ENCODE measurements around the gene SETX.
"Not testable (repeated sequence)": the region's sequence is repeated elsewhere in the genome, so short reads cannot be mapped to it uniquely, and the experiment has no call there.

SETX gene, protein sequence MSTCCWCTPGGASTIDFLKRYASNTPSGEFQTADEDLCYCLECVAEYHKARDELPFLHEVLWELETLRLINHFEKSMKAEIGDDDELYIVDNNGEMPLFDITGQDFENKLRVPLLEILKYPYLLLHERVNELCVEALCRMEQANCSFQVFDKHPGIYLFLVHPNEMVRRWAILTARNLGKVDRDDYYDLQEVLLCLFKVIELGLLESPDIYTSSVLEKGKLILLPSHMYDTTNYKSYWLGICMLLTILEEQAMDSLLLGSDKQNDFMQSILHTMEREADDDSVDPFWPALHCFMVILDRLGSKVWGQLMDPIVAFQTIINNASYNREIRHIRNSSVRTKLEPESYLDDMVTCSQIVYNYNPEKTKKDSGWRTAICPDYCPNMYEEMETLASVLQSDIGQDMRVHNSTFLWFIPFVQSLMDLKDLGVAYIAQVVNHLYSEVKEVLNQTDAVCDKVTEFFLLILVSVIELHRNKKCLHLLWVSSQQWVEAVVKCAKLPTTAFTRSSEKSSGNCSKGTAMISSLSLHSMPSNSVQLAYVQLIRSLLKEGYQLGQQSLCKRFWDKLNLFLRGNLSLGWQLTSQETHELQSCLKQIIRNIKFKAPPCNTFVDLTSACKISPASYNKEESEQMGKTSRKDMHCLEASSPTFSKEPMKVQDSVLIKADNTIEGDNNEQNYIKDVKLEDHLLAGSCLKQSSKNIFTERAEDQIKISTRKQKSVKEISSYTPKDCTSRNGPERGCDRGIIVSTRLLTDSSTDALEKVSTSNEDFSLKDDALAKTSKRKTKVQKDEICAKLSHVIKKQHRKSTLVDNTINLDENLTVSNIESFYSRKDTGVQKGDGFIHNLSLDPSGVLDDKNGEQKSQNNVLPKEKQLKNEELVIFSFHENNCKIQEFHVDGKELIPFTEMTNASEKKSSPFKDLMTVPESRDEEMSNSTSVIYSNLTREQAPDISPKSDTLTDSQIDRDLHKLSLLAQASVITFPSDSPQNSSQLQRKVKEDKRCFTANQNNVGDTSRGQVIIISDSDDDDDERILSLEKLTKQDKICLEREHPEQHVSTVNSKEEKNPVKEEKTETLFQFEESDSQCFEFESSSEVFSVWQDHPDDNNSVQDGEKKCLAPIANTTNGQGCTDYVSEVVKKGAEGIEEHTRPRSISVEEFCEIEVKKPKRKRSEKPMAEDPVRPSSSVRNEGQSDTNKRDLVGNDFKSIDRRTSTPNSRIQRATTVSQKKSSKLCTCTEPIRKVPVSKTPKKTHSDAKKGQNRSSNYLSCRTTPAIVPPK (N-terminal part only)

GRCh38 chr9:132354637-132355355 lies at the start of gene SETX:
Gene SETX (minus strand): TSS chr9:132354986. CDS start chr9:132349428, 5,558 bp downstream.
- DNase-seq, result peak; percentile 93

- no peak for DNase-seq
These were observed 49.6 kb upstream of the SETX start for GRCh38 chr9:132404228-132404881.

DNA sequence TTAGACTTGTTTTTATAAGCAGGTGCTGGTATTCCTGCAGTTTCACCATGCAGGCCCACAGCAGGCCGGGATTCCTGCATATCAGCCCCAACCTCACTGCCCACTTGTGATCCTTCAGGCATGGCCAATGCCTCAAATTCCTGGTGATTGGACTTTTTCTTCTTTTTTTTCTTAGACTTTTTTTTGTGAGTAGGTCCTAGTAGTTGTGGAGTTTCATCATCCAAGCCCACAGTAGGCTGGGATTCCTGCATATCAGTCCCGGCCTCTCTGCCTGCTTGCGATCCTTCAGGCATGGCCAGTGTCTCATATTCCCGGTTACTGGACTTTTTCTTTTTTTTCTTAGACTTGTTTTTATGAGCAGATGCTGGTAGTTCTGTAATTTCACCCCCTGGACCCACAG lies 47.0 kb upstream of the SETX start:
- no peak for DNase-seq

DNA sequence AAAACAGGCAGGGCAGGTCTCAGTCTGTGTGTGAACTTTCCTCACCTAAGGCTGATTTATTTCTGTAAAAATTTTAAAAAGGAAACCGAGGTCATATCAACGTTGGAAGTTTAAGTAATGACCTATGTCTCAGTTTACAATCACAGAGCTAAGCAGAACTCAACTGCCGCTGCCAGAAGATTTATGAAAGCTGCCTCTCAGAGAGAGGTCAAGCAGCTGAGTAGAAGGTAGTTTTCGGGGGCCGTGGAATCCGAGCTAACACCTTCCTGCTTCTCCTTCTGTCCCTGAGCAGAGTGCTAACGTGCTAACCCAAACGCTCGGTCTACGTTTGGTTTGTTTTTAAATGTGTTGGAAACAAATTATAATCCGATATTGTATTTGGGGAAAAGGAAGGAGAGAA lies 40.8 kb upstream of the SETX start:
- no peak for DNase-seq

GRCh38 chr9:132391449-132391848 lies 36.7 kb upstream of the SETX start:
- DNase-seq, result no peak

- no peak for DNase-seq
These were observed 36.2 kb upstream of the SETX start for GRCh38 chr9:132390966-132391365.

- DNase-seq, result no peak
These were observed 32.3 kb upstream of the SETX start for GRCh38 chr9:132387133-132387532.

DNA sequence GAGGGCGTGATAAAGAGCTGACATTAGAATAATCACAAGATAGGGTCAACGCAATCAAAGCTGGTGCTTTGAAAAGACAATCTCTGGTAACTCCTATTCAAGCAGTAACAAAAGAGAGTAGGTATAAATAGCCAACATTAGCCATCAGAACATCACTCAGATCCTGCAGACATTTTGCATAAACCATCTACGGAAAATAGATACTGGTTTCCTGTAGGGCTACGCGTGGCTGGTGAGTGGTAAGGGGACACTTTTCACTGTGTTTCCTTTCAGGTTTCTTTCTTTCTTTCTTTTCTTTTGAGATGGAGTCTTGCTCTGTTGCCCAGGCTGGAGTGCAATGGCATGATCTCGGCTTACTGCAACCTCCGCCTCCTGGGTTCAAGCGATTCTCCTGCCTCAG lies 29.6 kb upstream of the SETX start:
- no peak for DNase-seq

GRCh38 chr9:132383462-132383883 lies 28.7 kb upstream of the SETX start:
- DNase-seq, result no peak

DNA sequence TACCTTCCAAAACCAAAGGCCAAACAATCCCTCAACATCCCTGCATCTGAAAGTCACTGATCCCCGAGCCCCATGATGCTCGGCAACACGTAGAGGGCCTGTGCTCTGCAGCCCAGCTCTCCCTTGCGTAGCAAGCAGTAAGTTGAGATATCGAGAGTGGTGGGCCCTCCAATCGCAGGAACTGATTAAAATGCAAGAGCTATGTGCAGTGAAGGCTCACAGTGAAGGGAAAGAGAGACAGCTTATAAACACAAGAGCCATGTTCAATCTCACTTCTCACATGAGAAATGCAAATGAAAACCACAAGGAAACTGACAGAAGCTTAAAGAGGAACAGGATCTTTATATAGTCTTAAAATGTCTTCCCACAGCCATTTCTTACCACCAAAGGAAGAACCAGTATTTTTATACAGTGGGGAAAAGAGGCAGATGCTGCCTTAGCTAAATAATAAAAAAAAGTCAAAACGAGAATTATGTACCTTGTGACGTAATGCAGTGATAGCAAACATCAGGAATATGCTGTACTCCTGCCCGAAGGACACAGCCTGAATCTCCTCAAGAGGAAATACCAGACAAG lies 27.3 kb upstream of the SETX start:
- DNase-seq, result no peak

GRCh38 chr9:132378416-132378815 lies 23.6 kb upstream of the SETX start:
- DNase-seq, result not testable (repeated sequence)

GRCh38 chr9:132377769-132378168 lies 23.0 kb upstream of the SETX start:
- not testable (repeated sequence) for DNase-seq

DNA sequence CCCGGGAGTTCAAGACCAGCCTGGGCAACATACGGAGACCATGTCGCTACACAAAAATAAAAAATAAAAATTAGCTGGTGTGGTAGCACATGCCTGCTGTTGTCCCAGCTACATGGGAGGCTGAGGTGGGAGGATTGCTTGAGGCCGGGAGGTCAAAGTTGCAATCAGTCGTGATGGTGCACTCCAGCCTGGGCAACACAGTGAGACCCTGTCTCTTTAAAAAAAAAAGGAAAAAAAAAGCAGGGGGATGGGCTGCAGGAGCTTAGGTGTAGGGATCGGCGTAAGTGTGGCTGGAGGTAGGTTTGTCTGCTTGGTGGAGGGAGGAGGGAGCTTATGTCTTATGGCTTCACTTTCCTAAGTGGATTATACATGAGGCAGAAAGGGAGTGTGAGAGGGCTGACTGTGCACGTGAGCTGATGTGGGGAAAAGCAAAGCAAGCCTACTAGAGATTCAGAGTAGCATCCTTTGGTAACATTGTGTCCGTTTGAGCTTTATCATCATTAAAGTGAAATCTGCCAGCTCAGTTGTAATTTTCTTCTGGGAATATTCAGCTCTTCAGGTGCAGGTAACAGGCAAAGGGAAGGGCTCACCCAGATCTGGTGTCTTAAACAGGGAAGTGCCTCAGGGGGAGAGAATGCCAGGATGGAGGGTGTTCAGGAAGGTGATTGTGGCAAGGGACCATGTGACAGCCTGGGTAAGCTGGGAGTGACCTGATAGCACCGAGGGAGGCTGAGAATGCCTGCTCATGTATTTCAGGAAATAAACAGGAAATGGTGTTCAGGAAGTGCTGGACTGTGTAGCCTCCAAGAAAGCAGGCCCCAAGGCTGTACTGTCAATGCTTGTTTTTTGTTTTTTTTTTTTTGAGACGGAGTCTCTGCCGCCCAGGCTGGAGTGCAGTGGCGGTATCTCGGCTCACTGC lies 17.6 kb upstream of the SETX start:
- DNase-seq, result no peak

- DNase-seq, result no peak
These were observed 15.8 kb upstream of the SETX start for GRCh38 chr9:132370592-132370991.

DNA sequence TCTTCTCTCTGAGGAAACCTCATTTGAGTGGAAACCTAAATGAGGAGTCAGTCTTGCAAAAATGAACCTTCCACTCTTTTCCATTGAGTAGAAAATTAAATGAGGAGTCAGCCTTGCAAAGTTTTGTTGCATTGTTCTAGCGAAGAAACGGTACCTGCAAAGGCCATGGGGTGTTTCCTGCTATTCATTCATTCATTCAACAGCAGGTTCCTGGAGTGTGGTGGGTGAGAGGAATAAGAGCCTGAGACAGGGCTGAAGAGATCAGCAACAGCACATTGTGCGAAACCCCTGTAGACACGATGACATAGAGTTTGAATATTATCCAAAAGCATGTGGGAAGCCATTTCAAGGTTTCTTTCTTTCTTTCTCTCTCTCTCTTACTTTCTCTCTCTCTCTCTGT lies 14.6 kb upstream of the SETX start:
- DNase-seq, result no peak

GRCh38 chr9:132367613-132368313 lies 13.0 kb upstream of the SETX start:
- no peak for DNase-seq

DNA sequence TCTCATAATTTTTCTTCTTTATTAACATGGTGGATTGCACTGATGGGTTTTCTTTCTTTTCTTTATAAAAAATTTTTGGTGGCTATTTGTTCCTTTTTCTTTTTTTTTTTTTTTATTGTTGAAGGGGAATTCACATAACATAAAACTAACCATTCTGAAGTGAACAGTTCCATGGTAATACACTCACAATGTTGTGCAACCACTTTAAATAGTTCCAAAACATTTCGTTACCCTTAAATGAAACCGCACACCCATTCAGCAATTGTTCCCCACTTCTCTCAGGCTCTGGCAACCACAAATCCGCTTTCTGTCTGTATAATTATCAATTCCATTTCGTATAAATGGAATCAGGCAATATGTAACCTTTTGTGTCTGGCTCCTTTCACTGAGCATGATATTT lies 11.7 kb upstream of the SETX start:
- no peak for DNase-seq

DNA sequence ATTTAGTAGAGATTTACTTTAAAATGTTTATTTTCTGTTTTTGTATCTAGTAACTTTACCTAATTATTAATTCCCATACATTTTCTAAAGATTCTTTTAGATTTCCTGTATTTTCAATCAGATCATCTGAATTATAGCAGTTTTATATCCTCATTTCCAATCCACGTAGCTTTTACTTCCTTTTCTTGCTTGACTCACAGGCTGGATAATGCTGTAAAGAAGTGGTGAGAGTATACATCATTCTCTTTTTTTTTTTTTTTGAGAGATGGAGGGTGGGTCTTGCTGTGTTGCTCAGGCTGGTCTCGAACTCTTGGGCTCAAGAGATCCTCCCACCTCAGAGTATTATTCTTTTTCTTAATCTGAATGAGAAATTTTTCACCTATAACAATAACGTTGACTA lies 11.2 kb upstream of the SETX start:
- no peak for DNase-seq

DNA sequence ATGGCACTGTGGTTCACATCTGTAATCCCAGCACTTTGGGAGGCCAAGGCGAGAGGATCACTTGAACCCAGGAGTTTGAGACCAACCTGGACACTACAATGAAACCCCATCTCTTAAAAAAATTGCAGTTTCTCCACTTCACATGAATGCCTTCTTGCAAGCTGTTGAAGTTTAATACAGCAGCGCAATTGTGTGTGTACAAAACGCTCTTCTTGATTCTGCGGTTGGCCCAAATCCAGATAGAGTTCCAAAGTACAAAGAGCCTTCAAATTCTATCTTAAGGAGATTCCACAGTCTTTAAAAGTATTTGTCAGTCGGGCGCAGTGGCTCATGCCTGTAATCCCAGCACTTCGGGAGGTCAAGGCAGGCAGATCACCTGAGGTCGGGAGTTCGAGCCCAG lies 9.3 kb upstream of the SETX start:
- DNase-seq, result no peak

DNA sequence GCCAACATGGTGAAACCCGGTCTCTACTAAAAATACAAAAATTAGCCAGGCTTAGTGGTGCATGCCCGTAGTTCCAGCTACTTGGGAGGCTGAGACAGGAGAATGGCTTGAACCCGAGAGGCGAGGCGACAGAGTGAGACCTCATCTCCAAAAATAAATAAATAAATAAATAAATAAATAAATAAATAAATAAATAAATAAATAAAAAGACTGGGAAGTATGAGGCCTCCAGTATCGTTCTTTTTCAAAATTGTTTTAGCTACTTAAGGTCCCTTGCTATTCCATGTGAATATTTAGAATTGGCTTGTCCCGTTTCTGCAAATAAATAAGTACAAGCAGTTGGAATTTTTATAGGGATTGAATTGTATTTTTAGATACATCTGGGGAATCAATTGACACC lies 3.0 kb upstream of the SETX start:
- DNase-seq, result no peak
